ENCODE data around the gene C19orf38. TPM values are rescaled to one million over a fixed set of nuclear protein-coding genes. Genes with fewer than 3 reads are reported as not detected.

C19orf38 gene
- total and polyA plus RNA-seq, 4 donors = 4.2 to 48.7 (median 8.3) TPM

- WGBS, 2 donors = 89 to 91% methylated on average over 2 of the region's 2 CpGs
- Histone ChIP-seq H3K27me3 (ENCODE audit: control insufficient read depth in 3 of 3, insufficient read depth in 3 of 3, low read length in 2 of 3) (no peaks in the 10 kb centered on the region), H3K4me1 (ENCODE audit: control insufficient read depth in 5 of 5, insufficient read depth in 5 of 5, low read length in 5 of 5) (peaks cover 0 to 8% (median 0%) of the 10 kb centered on the region in 5 donors), H3K9me3 (ENCODE audit: control insufficient read depth in 4 of 4, insufficient read depth in 3 of 4, low read length in 3 of 4) (peaks cover 0 to 4% (median 1%) of the 10 kb centered on the region in 4 donors), H3K36me3 (ENCODE audit: control insufficient read depth in 4 of 4, insufficient read depth in 4 of 4, low read length in 4 of 4) (no peaks in the 10 kb centered on the region), H3K9ac (ENCODE audit: insufficient read depth in 1 of 2, low read length in 2 of 2) (no peak overlapping the region), H3K27ac (ENCODE audit: low read depth in 1 of 2, low read length in 1 of 2) (no peak overlapping the region), H3K4me3 (no peak overlapping the region)
- no peak for TF ChIP-seq CTCF (IDR thresholded peaks at IDR 0.05; ENCODE audit: control extremely low read depth, extremely low read depth)
- ATAC-seq (ENCODE audit: insufficient read depth, low FRiP score) = no peak
- no peak for DNase-seq
Observed at GRCh38 chr19:10846500-10847202, 1.6 kb upstream of the C19orf38 start.

GRCh38 chr19:10850631-10851030 lies 2.4 kb downstream of the C19orf38 start:
- Histone ChIP-seq H3K4me1 (ENCODE audit: control insufficient read depth in 5 of 5, insufficient read depth in 5 of 5, low read length in 5 of 5) (peaks cover 0 to 8% (median 0%) of the 10 kb centered on the region in 5 donors), H3K36me3 (ENCODE audit: control insufficient read depth in 4 of 4, insufficient read depth in 4 of 4, low read length in 4 of 4) (no peaks in the 10 kb centered on the region), H3K4me3 (no peak overlapping the region), H3K9me3 (ENCODE audit: control insufficient read depth in 4 of 4, insufficient read depth in 3 of 4, low read length in 3 of 4) (peaks cover 0 to 4% (median 0%) of the 10 kb centered on the region in 4 donors), H3K27ac (ENCODE audit: low read depth in 1 of 2, low read length in 1 of 2) (no peak overlapping the region), H3K27me3 (ENCODE audit: control insufficient read depth in 3 of 3, insufficient read depth in 3 of 3, low read length in 2 of 3) (no peaks in the 10 kb centered on the region), H3K9ac (ENCODE audit: insufficient read depth in 1 of 2, low read length in 2 of 2) (no peak overlapping the region)
- WGBS, 2 donors = 88 to 93% methylated on average over 5 of the region's 5 CpGs
- ATAC-seq (ENCODE audit: insufficient read depth, low FRiP score) (no peak), DNase-seq (no peak)
- no peak for TF ChIP-seq CTCF (IDR thresholded peaks at IDR 0.05; ENCODE audit: control extremely low read depth, extremely low read depth)

DNA sequence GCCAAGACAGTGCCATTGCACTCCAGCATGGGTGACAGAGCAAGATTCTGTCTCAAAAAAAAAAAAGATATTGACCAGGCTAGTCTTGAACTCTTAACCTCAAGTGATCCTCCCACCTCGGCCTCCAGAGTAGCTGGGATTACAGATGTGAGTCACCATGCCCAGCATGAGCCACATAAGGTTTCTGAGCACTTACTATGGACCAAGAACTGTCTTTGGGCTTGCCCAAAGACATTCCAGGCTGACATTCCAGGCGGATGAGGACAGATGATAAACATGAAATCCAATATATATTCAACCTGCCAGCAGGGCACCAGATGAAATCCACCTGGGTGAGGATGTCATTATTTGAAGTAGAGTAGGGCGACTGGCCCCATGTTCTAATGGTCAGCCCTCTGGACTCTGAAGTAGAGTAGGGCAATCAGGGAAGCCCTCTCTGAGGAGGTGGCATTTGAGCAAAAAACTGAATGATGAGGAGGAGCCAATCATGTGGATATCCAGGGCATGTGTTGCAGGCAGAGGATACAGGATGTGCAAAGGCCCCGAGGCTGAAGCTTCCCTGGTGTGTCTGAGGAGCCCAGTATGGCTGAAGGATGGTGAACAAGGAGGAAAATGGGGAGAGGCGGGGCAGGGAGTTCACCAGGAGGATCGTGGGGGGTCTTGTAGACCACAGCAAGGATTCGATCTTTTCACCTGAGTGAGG lies 4.0 kb downstream of the C19orf38 start:
- ATAC-seq (ENCODE audit: insufficient read depth, low FRiP score) (no peak), DNase-seq (no peak)
- H3K9me3 ChIP-seq (ENCODE audit: control insufficient read depth in 4 of 4, insufficient read depth in 3 of 4, low read length in 3 of 4) = no peaks in the 10 kb centered on the region
- no peak overlapping the region for H3K4me3 ChIP-seq
- peaks cover 0 to 8% (median 0%) of the 10 kb centered on the region in 5 donors for H3K4me1 ChIP-seq (ENCODE audit: control insufficient read depth in 5 of 5, insufficient read depth in 5 of 5, low read length in 5 of 5)
- no peaks in the 10 kb centered on the region for H3K36me3 ChIP-seq (ENCODE audit: control insufficient read depth in 4 of 4, insufficient read depth in 4 of 4, low read length in 4 of 4)
- H3K27me3 ChIP-seq (ENCODE audit: control insufficient read depth in 3 of 3, insufficient read depth in 3 of 3, low read length in 2 of 3) = no peaks in the 10 kb centered on the region
- 83 to 87% methylated on average over 7 of the region's 7 CpGs for WGBS, 2 donors
- H3K9ac ChIP-seq (ENCODE audit: insufficient read depth in 1 of 2, low read length in 2 of 2) = no peak overlapping the region
- no peak overlapping the region for H3K27ac ChIP-seq (ENCODE audit: low read depth in 1 of 2, low read length in 1 of 2)
- TF ChIP-seq CTCF (IDR thresholded peaks at IDR 0.05; ENCODE audit: control extremely low read depth, extremely low read depth) = no peak

Data from lung (tissue), 12 donors.